HL-60/S4 (cell line): ENCODE results near the gene PDE10A.

Experiments
- in situ Hi-C: fragments of 300-500 bp; cut with MboI; formaldehyde crosslinking; loops from 2 replicates; pipeline ENCODE4 v1.14.3; 2022; ENCODE audit warnings: low sequenced_read_pairs

The PDE10A gene

DNA sequence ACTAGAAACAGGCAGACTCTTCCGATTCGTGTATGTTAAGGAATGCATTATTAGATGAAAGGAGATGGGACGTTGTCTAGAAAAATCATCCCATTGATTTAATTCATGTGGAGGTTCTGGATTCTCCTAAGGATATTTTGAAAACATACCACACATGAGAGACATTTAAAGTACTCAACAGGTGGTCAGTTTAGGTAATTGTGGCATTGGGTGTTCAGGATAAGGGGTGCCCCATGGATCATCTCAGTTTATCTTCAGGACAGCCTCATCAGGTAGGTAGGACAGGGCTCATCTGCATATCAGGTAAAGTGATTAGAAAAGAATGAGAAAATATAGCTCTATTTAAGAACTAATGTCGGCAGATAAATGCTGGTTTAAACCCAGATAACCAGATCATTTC lies 15.9 kb upstream of the PDE10A start:
- in situ Hi-C loops = no loop called here

DNA sequence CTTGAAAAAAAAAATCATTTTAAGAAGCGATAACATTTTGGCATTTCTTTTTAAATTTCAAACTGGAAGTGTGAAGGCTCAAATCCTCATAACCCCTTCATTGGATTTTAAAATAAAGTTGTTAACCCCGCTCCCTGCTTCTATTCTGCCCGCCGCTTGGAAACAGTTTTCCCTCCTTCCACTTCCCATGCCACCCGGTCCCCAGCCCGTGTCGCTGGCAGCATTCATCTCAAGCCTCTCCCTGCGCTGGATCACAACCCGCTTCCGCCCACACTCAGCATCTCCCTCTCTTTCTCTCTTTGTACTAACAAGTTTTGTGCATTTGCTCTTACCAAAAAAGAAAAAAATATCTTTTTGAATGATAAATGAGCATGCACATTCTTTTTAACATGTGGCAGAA lies 15.4 kb upstream of the PDE10A start:
- in situ Hi-C loops = no loop called here

DNA sequence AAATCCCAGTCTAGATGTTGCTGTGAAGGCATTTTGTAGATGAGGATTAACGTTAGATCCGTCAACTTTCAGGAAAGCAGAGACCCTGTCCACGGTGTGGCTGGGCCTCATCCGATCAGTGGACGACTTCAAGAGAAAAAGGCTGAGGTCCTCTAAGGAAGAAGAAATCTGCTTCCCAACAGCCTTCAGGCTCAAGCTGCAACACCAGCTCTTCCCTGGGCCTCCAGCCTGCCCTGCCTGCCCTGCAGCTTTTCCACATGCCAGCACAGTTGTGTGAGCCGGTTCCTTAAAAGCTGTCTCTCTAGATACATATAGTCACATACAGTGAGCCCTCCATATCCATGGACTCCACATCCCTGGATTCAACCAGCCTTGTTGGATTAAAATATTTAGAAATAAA lies 14.1 kb upstream of the PDE10A start:
- in situ Hi-C loops = no loop called here

DNA sequence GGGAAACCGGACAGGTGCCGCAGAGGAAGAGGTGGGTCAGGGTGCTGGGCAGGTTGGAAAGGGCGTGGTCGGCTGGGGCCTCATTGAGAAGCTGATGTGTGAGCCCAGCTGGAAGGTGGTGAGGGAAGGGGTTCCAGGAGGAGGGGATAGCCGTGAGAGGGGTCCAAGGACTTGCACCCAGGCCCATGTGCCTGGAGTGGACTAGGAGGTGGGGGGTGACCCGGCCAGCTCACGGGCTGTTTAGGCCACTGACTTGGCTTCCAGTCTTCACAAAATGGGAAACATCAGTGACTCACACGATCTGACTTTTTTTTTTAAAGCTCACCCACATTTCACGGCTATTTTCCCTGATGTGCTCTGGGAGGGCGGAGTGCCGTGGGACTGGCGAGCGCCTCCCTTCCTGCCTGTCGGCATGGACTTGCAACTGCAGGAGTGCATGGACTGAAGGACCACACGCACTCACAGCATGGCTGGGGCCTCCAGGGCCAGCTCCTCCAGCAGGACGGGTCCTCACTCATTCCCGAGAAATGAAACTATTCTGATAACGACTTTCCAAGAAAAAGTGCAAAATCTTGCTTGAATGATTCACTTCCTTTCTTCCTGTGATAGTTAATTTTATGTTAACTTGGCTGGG lies 13.5 kb upstream of the PDE10A start:
- in situ Hi-C loops = no loop called here

DNA sequence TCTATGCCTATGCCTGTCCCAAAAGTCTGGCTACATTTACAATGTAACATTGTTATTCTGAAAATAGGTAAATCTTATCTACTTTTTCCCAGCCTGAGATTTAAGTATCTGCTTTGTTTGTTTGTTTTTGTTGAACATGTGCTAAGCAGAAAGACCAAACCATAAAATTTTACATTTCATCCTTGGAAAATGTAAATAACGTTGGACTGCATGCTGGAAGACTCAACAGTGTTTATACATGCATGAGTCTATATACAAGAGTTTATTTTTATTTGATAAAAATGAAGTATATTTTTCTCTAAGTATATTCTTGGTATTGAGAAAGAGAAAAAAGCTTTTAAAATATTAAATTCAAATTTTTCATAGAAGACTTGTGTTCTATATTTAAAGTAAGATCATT lies 12.1 kb upstream of the PDE10A start:
- in situ Hi-C loops = no loop called here

DNA sequence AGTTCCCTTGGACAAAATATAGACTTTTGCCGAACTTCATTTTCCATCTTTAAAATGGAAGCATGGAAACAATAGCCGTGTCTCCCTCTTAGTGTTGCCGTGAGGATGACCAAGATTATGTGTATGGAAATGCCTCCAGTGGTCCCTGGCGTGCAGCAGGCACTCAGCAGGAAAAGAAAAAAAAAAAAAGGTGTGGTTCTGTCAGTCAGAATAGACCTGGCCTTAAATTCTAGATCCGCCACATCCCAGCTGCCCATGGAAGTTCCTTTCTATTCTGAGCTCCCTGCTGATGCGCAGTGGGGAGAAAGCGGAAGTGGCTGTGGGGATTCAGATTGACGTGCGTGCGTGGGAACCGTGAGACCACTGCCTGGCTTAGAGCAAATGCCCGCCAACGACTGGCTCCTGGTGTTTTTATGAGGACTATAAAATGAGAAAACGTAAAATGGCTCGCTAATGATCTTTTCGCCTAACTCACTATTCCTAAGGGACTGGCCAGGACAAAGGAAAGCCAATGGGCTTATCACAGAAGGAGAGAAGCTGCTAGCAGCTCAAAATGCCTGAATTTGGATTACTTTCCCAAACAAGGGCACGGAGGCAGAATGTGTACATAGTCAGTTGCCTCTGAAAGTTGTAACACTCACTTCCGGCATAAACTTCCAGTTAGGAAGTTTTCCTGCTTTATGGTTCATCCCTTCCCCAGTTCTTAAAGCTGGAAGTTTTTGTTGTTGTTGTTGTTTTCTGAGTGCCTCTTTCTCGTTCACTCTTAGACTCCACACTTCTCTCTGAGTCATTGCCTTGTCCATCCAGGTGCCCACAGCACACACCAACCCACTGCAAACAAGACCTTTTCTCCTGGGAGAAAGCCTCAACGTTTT lies 11.4 kb upstream of the PDE10A start:
- in situ Hi-C loops = no loop called here

DNA sequence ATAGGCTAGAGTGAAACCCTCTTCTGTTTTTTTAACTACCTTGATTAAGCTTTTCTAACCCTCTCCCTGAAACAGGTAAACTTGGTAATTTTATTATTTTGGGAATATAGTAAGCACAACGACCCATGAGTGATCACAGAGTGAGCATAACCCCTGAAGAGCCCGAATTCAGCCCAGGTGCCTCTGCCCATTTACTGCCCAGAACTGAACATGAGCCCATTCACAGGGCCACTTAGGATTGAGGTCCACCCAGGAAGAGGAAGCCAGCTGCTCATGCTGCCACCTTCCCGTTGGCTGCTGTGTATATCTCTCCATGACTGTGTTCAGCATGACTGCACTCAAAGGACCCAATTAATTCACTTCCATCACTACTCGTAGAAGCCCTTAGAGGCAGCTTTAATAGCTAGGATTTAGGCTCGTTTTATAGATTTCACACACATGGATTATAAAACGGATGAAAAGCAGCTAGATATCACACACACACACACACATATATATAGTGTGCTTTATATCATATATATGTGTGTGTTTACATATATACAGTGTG lies 8.3 kb upstream of the PDE10A start:
- in situ Hi-C loops = no loop called here

DNA sequence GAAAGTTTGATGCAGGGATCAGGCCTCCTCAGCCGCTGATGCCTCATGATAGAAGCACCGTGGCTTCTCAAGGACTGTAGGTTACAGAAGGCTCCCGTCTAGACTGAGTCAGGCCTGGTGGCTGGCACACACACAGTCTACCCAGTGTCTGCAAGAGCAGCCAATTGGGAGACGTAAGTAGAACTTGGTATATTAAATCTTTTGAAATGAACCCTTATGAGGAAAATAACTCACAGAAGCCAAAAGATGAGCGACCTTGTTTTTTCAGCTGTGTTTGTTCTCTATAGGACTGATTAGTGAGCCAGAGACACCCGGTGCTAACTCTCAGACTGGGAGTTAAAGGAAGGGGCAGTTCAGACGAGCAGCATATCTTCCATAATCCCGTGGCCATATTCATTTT lies 5.9 kb upstream of the PDE10A start:
- in situ Hi-C loops = no loop called here

DNA sequence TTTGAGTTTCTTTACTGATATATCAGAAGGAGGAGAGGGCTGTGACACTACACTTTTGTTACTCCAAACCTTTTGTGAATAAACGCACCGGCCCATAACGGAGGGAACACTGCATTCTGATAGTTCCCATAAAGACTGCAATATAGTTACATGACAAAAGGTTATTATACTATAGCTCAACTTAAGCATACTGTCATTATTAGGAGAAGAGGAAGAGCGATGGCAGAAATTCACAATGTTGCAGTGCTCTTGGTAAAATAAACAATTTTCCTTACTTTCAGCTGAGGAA lies 2.3 kb upstream of the PDE10A start:
- in situ Hi-C loops = no loop called here

DNA sequence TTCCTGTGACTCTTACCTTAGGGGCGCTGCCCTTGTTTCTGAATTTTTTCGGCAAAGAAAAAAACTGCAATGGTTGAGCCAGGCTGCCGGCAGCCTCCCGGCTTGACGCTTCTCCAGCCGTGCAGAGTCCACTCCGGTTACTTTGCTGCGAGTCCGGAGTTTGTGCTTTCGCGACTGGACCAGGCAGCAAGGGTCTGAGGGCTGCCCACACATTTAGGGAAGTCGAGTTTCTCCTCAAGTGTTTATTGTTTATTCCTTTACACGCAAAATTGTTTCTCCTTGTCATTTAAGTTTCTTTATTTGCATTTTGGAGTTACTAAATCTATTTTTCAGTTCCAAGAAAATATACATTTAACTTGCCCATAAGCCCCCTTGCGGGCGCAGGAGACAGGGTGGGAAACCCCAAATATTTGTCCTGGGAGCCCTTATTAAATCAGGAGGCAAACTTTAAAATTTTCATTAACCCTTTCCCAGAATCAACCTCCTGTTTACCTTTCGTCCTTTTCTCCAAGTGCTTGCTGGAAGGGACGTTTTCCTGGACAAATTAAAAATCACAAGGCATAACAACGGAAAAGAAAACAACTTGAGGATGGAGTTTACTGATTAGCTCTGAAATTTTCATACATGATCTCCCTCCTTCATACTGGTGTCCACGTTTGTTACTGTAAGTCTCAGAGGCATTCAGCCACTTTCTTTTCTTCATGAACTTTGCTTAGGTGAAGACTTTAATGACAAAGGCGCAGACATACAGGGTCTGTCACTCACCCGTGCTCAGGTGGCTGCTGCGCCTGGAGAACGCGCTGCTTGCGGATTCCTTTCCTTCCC lies 1.7 kb upstream of the PDE10A start:
- in situ Hi-C loops = no loop called here

DNA sequence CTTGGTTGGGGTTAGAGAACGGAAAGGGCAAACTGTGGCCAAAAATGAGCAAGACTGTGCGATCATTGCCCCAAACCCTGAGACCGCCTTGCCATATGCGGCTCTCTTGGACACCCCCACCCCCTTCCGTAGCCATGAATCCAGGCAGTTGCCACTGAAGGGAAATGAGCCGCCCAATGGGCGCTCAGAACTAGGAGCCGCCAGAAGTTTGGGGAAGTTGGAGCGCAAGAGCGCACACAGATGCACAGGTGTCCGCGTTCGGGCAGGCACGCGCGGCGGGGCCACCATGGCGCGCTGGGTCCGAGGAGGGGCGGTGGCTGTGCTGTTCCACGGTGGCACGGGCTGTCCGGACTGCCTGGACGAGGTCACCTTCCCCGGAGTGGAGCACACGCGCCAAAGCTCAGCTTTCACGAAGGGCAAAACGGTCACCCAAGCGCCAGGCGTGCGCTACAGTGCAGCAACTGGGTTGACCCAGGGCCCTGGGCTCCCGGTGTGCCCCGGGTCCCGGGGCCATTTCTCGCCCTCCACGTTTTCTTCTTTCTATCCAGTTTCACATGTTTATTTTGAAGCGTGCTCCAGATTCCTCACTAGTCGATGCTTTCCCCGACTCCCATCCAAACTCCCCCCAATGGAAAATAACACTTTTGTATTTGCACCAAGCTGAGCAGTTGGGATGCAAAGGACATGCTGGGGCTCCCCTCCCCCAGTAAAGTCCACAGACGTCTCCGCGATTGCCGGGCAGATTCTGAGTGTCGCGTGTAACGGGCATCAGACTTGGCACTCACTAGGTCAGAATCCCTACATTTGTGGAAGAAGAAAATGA lies 906 bp upstream of the PDE10A start:
- in situ Hi-C loops = no loop called here

DNA sequence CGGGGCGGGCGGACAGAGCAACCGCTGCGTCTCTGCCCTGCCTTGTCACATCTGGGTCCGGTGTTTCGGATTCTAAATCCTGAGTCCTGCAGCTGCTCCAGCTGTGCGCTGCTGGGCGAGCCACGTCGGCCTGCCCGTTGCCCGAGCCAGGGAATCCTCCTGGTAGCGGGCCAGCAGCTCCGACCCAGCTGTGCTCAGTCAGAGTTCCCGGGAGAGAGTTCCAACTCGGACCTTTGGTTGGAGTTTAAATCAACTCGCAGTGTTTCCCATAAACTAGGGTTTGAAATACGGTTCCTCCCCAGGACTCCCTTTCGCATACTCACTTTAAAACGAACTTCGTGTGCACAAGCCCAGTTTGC lies 315 bp upstream of the PDE10A start:
- in situ Hi-C loops = no loop called here

DNA sequence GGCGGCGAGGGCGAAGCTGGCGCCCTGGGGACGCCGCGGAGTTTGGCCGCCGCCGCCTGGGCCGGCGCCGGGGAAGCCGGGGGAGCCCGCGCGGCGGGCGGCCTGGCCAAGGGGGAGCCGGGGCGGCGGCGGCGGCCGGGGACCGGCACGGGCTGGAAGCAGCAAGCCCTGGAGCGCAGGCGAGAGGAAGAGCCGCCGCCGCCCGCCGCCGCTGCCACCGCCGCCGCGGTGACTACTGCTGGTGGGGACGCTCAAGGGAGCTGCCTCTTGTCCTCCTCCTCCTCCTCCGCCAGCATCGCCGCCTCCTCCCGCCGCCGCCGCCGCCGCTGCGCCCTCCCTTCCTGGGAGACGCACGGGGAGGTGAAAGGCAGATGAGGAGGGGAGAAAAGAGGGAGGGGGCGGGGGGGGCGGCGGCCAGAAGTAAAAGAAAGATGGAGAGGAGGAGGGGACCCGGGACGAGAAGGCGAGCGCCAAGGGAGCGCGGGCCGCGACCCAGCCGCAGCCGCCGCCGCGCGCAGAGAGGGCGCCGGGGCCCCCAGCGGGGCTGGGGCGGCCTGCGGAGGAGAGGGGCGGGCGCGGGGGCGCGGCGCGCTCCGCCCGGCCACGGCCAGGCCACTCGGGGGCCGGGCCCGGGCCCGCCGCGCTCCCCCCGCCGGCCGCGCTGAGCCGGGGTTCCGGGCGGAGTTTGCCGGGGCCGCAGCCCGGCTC lies 846 bp downstream of the PDE10A start:
- in situ Hi-C loops = no loop called here

DNA sequence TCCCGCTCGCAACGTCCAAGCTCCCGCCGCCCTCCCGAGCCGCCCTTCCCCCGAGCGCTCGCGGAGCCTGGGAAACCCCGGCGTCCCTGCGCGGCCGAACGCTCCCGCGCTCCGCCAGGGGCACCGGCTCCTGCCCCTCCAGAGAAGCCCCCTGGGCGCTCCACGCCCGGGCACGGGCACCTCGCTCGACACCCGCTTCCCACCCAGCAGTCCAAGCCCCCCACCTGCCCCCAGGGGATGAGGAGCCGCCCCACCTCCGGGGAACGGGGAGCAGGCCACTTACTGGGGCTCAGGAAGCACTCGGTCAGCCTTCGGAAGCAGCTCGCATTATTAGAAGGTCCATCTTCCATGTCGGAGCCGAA lies 1.4 kb downstream of the PDE10A start:
- in situ Hi-C loops = no loop called here

DNA sequence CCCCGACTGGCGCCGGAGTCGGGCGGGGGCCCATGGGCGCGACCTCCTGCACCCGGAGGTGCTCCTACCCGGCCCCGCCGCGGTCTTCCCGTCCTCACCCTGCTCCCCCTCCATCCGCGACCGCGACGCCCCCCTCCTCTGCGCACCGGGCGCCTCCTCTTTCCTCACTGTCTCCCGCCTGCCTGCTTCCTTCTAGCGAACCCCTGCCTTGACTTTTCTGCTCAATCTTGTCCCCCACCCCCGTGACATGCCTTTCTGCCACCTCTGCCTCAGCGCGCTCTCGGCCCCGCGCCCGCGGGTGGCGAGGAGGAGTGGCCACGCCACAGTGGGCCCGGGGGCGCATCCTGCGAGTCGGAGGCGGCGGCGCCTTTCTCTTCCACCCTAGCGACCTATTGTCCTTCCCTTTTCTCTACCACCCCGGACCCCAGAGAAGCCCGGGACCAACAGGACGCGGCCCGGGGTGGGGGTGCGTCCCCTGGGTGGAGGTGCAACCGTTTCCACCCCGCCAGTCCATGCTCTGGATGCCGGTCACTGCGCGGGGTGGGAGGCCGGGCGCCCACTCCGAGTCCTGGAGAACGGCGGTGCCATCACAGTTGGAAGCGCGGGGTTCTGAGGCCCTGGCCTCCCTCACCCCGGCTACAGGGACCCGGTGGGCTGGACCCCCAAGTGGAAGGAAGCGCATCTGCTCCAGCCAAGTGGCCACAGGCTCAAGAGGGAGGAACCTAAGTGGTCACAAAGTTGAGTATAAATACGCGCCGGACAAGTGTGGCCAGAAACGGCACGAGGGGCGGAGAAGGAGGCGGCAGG lies 2.0 kb downstream of the PDE10A start:
- in situ Hi-C loops = no loop called here

DNA sequence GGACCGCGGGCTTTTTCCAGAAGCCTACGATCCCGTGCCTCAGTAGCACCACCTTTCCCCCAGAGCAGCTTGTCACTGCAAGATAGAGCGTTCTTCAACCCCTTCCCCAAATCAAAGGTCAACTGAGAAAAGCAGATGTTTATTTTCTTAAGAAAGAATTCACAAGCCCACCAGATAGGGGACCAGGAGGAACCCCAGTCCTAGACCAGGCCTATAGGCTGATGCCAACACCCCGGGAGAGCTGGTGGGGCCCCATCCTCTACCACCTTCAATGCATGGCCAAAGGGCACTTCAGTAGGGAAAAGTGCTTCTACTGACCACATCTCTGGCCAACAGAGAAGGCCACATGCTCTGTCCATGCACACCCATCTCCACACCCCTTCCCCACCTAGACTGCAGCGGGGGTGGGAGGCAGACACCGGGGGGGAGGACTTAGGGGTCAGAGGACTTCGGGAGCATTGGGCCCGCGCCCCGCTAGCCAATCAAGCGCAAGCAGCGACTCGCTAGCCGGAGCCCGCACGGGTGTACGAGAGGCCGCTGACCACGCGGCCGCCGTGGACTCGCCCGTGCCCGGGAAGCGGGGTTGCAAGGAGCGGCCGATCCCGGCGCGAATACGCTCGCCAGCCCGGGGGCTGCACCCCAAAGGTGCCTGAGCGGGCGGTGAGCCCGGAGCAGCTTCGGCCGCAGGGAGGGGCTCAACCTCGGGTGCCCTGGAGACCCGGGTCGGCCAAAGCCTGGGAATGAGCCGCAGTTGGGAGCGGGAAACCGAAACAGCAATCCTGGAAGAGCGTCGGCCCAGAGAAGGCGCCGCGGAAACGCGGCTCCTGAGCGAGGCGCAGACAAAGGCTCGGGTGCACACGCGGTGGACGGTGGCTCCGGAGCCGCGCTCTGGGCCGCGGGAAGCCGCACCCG lies 2.8 kb downstream of the PDE10A start:
- in situ Hi-C loops = no loop called here

DNA sequence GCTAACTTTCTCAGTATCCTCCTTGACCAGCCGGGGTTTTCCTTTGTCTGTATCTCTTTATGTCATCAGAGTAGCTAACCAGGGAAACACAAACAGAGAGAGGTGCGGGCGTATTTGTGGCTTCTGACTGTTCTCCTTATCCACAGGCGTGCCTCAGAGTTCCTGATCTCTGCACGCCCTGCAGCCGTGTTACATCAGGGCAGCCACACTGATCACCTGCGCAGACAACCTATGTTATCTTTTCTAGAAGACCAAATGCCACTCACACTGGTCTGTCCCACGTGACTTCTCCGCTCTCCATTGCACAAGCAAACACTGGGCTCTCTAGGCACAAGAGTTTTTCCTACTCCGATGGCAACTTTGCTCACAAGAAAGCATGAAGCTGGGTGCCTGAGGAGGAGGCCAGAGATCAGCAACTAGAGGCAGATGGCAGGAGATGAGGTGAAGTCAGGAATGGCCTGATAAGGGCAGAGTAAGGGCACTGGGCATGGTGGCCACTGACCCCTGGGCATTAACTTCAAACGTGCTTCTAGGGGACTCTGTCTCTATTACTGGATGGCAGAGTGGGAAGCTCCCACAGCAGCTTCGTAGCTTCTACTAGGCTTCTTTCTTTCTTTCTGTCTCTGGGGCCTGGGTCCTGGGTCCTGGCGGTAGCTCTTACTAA lies 4.5 kb downstream of the PDE10A start:
- in situ Hi-C loops = no loop called here

DNA sequence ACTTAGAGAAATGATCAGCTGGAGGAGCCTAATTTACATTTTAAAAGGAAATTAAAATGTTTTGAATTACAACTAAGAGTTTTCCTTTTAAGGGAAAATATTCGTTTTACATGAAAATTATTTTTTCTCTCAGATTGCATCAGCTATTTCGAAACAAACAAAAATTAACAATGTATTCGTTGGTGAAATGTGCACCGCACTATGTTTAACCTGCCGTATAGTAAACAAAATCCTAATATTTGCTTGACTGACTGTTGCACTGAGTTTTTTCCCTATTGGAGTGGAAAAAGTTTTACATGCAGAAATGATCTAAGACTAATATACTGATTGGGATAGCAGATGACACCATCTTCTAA lies 5.7 kb downstream of the PDE10A start:
- in situ Hi-C loops = no loop called here
